HG02885 (cell line): ENCODE results near the gene METTL16.

Experiments
- ATAC-seq: cut with Tn5 transposase; IDR thresholded peaks from one replicate; pipeline ENCODE4 v1.9.1; 2021; ENCODE audit warnings: mild to moderate bottlenecking; ENCODE audit not compliant: unreplicated experiment, poor library complexity

The METTL16 gene

DNA sequence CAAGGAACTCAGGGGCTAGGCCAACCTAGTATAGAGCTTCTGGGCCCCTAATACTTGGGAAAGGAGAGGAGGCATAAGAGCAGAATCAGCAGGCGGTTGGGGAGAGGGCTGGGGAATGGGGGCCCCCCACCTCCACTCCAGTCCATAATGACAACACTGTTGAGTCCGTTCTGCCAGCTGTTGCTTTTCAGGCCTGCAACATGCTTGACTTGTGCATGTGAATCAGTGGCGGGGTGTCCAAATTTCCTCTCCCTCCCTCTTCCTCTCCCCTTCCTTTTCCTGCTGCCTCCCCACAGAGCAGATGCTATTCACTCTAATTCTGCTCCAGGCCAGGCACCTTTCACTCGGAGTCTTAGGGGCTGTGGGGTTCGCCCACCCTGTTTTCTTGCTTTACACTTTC is 142.6 kb downstream of the METTL16 start:
- ATAC-seq: no peak

GRCh38 chr17:2368359-2368758 is 143.3 kb downstream of the METTL16 start:
- no peak for ATAC-seq

DNA sequence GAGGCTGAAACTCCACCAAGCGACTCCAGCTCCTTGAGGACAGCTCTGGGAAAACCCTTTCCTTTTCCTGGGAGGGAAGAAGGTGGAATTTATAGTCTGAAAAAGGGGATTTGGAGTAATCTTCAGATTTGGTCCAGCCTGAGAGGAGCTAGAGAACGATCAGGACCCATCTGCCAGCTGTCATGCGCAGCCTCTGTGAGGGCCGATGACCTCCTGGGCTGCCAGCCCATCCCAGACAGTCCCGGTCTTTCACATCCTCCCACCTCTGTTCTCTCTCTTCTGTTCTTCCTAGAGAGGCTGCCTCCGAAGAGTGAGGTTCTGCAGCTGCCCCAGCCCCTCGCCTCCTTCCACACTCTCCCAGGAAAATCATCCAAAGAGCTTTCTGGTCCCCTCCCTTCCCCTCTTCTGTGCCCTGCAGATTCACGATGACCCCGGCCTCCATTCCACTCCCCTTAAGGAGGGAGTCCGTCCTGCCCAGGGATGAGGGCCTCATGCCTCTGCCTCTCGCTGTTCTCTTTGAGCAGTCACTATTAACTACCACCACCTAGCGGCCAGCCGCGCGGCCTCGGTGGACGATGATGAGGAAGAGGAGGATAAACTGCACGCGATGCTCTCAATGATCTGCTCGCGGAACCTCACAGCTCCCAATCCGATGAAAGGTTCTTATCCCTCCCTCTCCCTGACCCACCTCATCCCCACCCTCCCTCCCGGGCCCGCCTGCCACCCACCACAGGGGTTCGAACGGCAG is 144.8 kb downstream of the METTL16 start:
- ATAC-seq: no peak
